Measurements from ENCODE around the gene PLA2G2F.

DNA sequence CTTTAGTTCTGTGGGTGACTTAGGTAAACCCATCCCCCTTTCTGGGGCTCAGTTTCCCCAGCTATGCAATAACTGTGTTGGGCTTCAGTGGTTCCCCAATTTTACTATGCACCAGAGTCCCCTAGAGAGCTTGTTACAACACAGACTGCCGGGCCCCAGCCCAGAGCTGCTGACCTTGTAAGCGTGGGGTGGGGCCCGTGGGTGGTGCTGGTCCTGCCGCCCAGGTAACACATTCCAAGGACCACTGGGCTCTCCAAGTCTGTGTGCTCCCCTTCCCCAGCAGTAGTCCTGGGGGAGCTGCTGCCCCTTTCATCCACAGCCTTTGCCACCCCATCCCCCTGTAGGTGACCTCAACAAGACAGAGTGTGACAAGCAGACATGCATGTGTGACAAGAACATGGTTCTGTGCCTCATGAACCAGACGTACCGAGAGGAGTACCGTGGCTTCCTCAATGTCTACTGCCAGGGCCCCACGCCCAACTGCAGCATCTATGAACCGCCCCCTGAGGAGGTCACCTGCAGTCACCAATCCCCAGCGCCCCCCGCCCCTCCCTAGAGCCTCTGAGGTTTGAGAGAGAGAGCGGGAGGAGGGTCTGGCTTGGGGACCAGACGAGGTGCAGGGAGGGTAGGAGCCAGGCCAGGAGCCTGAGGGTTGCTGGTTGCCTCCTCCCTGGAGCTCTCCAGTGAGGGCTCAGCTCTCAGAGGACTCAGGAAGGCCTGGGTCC, 8.9 kb downstream of the PLA2G2F start:
- TF ChIP-seq, protein P1, sequence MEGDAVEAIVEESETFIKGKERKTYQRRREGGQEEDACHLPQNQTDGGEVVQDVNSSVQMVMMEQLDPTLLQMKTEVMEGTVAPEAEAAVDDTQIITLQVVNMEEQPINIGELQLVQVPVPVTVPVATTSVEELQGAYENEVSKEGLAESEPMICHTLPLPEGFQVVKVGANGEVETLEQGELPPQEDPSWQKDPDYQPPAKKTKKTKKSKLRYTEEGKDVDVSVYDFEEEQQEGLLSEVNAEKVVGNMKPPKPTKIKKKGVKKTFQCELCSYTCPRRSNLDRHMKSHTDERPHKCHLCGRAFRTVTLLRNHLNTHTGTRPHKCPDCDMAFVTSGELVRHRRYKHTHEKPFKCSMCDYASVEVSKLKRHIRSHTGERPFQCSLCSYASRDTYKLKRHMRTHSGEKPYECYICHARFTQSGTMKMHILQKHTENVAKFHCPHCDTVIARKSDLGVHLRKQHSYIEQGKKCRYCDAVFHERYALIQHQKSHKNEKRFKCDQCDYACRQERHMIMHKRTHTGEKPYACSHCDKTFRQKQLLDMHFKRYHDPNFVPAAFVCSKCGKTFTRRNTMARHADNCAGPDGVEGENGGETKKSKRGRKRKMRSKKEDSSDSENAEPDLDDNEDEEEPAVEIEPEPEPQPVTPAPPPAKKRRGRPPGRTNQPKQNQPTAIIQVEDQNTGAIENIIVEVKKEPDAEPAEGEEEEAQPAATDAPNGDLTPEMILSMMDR (IDR thresholded peaks at IDR 0.05; ENCODE audit: insufficient read depth, low read length, poor library complexity, severe bottlenecking), result no peak
- TF ChIP-seq EZH2phosphoT487 (conservative IDR thresholded peaks at IDR 0.05; ENCODE audit: low read length), result no peak
